NCI-H146 treated with DMSO at 0.1 percent for 48 hours (cell line): Measurements from ENCODE around the gene MYBBP1A.

Source experiments
- DNase-seq: peaks from one replicate; lab custom pipeline; 2025; ENCODE audit not compliant: unreplicated experiment; lab: John Stamatoyannopoulos, UW

The MYBBP1A gene

DNA sequence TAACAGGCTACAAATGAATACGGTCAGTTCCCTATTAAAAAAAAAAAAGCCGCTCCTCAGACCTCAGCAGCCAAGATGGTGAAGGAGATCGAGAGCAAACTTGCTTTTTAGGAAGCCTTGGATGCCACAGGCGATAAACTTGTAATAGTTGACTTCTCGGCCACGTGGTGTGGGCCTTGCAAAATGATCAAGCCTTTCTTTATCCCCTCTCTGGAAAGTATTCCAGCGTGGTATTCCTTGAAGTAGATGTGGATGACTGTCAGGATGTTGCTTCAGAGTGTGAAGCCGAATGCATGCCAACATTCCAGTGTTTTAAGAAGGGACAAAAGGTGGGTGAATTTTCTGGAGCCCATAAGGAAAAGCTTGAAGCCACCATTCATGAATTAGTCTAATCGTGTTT lies 16.9 kb upstream of the MYBBP1A start:
- no peak for DNase-seq

DNA sequence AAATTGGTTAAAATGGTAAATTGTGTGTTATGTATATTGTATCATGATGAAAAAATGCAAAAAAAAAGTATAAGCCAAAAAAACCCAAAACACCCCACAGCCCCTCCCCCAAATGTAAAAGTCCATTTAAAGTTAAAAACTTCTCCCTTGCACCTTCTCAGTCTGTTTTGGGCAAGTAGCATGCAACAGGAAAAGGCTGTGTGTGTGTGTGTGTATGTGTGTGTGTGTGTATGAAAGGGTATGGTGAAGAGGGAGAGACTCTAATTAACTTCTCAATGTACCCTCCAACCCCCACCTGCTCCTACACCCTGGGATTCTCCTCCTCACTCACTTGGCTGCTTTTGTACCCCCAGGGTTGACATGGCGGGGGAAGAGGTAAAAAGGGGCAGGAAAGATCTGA lies 14.4 kb upstream of the MYBBP1A start:
- DNase-seq, result no peak

DNA sequence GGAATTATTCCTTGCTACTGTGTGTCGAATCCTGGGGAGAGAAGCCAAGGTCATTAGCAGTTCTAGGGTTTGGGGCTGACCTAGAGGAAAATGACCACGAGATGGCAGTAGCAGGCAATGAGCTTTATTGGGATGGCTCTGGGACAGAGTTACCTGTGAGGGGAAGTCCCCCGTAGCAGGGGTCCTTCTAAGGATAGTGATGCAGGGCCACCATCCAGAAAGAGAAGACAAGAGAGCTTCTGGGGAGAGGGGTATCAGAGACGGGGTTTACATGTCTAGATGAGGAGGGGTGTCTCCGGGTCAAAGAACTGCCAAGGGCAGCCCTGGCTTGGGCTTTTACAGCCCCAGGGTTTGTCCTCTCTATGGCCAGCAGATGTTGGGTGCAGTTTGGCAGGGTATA lies 11.6 kb upstream of the MYBBP1A start:
- peak; percentile 59 for DNase-seq

DNA sequence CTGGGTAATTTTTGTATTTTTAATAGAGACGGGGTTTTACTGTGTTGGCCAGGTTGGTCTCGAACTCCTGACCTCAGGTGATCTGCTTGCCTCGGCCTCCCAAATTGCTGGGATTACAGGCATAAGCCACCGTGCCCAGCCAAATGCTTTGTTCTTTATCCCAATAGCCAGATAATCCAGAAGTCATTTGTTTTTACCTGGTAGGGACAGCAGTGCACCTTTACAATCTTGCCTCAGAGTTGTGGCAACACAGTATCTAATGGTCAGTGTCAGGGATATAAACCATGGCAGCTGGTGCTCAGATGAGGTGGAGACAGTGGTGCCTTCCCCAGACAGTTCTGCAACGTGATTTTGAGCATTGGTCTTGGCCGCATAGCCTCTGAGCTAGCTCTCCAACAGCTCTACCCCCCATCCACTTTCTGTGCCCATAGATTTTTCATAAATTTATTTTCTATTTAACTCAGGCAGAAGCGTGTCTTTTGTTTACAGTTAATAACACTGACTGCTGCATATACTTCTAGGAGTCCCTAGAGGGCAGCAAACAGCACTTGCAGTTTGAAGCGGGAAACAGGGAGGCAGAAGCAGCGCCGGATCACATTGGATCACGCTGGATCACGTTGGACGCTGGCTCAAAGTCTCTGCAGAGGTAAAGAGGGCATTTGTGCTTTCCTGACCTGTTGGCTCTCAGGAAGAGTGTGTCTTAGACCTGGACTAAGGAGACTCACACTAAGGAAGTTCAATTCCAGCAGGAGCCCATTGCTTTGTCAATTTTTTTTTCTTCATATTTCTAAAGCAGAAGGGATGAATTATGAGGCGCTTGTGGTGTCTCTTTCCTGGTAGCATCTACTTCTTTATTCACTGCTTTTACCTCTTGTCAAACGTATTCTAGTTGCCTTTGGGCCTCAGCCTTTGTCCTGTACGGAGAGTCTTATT lies 10.3 kb upstream of the MYBBP1A start:
- DNase-seq, result peak; percentile 64

DNA sequence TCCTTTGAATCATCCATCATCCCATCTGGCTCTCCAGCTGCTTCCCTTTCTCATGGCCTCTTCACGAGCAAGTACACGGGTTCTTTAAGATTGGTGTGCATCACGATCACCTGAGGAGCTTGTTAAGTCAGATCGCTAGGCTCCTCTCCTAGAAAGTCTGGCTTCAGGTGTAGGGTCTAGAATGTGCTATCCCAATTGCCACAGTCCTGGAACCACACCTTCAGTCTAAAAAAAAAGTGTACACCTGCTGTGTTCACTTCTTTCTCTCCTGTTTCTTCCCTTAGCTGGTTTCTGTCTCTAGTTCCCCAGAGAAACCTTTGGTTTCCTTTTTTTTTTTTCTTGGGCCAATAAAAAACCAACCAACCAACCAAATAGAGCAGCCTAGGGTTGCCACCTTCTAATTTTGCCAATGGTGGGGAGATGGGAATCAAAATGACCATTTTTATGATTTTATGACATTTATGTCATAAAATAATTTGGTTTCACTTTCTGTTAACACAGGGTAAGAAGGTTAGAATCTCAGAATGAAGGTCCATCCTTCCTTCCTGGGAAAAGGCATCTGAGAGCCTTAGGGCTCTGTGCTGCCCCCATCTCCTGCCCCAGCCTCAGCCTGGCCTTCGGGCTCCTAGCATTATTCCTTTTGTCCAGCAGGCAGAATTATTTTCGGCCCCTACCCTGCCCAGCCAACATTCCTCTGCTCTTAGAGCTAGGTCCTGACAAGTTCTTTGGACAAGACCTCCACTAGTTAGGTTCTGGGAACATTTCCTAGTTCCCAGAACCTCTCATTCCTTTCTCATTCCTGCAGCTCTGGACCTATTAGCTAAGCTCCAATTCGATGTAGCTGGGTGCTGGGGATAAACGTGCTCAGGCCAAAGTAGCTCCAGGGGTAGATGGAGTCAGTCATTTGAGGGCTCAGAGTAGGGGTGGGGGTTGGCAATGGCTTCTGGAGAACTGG lies 7.1 kb upstream of the MYBBP1A start:
- no peak for DNase-seq

DNA sequence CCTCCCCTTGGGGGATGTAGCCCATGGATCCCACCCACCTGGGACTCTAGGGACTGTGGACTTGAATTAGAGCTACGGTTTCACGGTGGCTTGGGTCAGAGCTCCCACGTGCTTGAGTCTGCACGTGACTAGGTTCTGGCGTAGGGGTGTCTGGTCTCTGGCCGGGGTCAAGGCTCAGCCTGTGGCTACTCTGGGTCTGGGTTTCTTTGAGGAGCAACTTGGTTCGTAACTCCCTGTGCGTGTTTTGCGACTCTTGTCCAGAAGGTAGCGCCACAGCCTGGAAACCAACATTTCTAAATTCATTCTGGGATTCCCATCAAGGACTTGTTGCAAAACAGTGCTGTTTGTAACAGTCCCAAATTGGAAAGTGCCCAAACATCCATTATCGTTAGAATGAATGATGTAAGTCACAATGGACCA lies 5.7 kb upstream of the MYBBP1A start:
- no peak for DNase-seq

DNA sequence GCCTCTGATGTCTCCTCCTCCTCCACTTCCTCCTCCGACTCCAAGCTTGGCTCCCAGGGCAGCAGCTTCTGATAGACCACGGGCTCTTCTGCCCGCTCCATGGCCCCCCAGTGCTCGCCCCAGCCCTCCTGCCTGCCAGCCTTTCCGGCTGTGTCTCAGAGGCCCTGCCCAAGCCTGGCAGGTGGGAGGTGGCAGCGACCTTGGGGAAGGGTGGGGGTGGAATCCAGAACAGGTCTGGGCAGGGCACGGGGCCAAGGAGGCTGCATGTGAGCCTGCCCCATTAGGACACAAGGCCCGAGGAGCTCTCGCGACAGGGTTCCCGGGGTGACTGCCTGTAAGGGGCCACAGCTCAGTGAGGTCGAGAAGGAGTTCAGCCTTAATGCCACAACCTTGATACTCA lies 5.2 kb upstream of the MYBBP1A start, which contains the start of gene GGT6:
Gene GGT6 (minus strand): TSS at position 157 of the 400 bp plus-strand sequence. CDS start 56 bp downstream, at position 101.
- no peak for DNase-seq

DNA sequence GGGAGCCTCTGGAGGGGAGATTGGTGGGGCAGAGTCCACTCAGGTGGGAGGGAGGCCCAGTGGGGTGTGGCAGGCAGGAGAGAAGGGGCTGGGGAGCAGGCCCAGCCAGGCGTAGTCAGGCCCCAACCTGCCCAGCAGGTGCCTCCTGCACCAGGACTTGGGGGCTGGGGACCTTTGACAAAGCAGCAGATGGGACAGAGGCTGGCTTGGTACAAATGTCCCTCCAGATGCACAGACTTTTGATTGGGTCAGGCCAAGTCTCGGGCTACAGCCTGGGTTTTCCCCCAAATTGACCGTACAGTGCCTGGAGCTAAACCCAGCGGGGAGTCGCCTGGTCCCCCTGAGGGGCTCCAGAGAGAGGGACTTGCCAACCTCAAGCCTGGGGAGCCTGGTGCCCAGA lies 4.8 kb upstream of the MYBBP1A start:
- DNase-seq, result no peak

DNA sequence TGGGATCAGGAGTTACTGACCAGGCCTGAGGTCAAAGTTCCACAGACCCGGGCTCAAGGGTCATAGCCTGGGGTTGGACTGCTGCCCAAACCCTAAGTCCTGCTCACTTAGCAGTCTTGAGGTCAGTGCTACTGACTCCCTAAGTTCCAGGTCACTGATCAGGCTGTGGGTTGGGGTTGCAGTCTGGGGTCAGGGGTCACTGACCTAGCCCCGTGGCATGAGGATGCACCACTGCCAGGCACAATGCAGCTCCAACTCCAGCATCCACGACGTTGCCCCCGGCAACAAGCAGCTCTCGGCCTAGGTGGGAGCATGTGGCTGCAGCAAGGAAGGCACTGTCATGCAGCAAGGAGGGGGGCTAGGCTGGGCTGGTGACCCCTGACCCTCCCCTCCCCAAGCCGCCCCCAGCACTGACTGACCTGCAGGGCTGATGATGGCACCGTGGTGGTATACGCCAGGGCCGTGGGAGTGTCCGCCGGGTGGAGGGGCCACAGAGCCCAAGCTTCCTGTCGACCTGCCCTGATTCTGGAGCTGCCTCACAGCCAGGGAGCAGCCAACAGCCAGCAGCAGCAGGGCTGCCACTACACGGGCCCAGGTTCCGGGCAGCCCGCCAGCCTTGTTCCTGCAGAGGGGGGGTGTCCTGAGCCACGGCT lies 4.1 kb upstream of the MYBBP1A start:
- no peak for DNase-seq

DNA sequence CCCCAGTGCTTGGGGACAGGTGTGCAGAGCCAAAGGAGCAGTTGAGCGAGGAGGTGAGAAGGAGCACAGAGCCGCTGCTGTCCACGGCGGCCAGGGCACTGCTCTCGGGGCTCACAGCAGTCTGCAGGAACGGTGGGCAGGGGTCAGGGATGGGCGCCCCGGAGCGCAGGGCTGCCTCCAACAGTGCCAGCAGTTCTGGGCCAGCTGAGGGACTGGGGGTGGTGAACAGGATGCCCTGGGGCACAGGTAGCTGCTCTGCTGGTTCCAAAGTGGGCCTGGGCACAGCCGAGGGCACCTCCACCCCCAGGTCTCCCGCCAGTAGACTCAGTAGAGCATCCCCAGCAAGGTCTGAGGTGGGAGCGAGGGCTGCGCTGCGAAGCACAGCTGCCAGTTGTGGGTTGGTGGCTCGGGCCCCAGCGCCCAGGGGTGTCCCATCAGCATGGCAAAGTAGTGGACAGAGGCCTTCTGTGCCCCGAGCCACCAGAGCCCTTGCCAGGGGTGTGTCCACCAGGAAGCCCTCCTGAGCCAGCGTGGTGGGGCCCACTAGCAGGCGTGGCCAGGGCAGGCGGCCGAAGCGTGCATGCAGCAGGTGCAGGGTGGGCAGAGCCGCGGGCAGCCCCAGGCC lies 3.3 kb upstream of the MYBBP1A start:
- DNase-seq, result no peak

DNA sequence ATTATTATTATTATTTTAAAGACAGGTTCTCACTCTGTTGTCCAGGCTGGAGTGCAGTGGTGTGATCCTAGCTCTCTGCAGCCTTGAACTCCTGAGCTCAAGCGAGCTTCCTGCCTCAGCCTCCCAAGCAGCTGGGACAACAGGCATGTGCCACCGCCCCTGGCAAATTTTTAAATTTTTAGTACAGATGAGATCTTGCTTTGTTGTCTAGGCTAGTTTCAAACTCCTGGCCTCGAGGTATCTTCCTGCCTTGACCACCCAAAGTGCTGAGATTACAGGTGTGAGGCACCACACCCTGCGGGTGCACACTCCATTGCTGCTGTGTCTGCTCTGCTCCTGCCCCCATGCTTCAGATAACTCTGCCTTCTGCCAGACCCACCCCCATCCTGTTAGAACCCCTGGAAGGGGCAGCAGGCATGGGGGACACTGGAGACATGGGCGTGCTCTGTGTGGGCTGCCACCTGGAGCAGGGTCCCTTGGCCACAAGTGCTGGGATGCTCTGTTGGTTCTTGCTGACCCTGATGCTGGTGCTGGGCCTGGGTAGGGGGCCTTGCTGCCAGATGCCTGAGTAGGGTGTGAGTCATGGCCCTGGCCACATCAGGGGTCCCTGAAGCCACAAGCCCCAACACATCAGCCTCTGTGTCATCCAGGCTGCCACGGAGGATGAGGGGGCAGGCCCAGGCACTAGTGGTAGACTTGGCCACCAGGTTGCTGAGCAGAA lies 2.6 kb upstream of the MYBBP1A start:
- DNase-seq, result no peak

DNA sequence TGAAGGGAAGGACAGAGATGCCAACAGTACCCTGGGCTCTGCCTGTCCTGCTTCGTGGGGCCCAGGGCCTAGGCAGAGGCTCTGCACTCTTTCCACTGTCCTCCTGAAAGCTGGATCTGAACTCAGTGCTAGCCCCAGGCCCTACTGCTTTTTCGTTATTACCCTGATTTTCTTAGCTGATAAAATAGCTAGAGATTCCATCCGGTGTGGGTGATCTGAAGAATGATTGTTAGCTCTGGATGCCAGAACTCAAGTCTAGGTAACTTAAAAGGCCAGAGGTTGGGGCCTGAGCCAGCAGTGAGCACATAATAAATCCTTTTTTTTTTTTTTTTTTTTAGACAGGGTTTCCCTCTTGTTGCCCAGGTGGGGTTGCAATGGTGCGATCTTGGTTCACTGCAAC lies 1.8 kb upstream of the MYBBP1A start:
- DNase-seq, result no peak

DNA sequence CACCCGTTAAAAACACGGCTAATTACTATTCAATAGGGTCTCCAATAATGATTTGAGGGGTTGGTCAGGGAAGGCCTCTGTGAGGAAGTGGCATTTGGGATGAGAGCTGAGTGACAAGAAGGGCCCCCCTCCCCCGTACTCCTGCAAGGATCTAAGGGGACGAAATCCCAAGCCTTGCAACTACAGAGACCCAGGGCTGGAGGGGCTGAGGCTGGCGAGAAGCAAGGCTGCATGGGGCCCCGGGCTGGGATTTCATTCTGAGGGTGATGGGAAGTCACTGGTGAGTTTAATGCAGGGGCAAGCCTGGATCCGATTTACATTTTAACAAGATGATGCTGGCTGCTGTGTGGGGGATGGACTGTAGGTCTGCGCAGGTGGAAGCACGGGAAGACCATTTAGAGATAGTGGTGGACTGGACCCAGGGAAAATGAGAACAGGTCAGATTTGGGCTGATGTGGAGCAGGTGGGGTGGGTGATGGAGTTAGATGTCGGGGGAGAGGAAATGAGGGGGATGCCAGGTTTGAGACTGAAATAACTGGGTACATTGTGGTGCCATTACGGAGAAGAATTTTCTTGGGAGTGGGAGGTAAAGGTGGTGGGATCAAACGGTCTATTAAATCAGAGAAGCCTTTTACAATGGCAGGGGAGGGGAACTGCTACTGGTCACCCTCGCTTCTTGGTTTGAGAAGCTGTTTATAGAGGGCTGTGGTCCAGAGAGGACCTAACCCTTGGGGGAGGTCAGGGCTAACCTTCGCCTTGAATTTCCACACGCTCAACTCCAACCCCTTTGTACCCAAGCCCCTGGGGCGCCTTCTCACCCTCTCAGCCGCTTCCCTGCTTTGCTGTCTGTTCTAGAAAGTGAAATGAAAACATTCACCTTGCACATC lies 932 bp upstream of the MYBBP1A start:
- no peak for DNase-seq

DNA sequence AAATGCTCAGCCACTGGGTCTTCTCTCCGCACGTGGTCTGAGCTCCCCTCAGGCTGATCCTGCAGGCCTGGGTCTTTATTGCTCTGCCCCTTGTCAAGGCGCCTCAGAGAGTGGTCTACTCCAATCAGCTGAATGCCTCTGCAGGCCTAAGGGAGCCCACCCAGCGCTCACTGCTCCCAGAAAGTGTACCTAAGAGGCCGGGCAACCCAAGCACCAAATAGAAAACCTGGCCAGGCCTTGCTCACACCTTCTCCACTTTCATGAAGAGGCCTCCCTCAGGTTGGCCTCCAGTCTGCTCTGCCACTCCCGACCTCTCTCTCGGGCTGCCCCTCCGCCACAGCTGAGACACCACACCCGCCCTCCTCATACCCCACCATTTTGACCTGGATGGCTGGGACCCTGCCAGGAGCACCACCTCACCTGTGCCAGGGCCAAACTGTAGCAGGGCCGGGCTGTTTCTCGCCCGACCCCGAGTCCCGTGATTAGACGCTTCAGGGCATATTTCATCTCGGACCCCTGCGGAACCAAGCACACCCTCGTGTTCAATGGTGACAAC lies 665 bp downstream of the MYBBP1A start:
- DNase-seq, result no peak

DNA sequence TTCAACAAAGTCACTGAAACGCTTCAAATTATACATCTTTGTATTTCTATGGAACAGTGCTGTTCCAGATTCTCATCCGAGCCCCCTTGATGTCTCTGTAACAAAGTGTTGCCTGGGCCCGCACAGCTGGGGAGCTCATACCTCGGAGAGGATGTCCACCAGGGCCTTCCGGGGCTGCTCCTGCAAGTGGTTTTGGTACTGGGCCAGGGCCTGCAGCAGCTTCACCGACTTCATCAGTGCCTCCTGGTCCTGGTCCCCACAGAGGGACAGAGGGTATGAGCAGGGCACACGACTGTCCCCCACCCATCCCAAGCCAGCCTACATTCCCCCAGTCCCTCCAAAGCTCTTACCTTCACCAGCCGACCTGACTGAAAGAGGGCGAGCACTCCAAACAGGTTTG lies 1.5 kb downstream of the MYBBP1A start:
- no peak for DNase-seq

DNA sequence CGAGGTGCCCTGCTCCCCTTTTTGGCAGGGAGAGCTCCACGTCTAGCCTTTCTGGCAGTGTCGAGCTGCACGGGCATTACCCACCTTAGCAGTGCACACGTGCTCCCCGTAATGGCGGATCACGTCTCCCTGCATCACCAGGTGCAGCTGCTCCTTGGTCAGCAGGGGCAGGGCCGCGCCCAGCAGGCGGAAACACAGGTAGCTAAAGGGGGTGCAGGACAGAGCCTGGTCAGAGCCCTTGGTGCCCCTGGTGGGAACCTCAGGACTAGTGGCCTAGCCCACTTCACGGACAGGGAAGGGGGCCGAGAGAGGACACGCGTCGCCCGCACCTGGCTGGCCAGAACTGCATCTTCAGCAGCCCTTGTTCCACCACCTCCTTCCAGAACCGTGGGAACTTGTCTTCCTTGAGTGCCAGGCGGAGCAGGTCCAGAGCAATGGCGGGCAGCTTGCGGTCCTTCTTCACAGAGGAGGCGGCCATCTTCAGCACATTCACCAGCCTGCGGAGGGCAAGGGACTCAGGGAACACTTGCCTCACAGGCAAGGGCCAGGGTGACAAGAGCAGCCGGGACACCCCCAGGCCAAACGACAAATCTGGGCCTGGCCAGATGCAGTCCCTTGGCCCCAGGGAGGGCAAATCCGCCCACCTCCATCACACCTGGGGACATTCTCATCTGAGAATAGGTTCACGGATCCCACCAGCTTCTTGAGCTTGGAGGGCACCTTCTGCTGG lies 3.2 kb downstream of the MYBBP1A start:
- no peak for DNase-seq

DNA sequence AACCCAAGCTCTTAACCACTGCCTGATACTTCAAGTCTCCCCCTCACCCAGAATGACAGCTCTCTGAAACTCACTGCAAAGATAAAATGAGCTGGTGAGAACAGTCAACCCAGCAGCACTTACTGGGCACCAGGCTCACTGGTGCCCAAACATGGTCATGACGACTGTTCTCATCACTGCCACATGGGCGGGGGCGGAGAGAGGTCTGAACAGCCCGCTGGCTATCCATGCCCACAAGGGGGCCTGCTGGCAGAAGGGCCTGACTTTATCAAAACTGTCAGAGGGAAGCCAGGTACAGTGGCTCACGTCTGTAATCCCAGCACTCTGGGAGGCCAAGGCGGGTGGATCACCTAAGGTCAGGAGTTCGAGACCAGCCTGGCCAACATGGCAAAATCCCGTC lies 4.0 kb downstream of the MYBBP1A start:
- no peak for DNase-seq

DNA sequence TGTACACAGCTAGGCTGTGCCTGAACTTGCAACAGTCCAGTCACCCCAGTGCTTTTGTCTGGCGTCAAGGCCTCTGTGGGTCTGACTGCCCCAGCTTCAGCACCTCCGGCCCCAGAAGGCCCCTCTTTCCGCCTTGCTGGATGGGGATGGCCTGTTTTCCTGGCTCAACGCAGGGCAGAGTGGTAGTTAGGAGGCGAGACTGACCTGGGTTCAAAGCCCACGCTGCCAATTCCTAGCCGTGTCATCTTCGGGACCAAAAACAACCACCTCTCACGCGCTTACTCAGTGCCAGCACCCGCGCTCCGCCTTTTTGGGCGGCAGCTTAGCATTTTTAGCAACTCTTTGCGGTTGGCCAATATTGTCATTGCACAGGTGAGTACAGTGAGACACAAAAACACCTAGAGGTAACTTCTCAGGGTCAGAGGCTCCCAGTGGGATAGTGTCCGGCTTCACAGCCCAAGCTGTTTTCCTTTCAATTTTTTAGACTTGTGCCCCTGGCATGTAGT lies 4.6 kb downstream of the MYBBP1A start:
- DNase-seq, result no peak
